ENCODE data around the gene TXNDC15.

Gene TXNDC15

GRCh38 chr5:134857401-134857800 lies 16.8 kb upstream of the TXNDC15 start:
- H3K4me1 ChIP-seq (ENCODE audit: control insufficient read depth, low read length), result no peaks in the 10 kb centered on the region
- no peaks in the 10 kb centered on the region for H3K9me3 ChIP-seq (ENCODE audit: control insufficient read depth, insufficient read depth, low read length)
- H3K4me2 ChIP-seq (ENCODE audit: low read length), result no peak overlapping the region
- no peaks in the 10 kb centered on the region for H3K27me3 ChIP-seq (ENCODE audit: control insufficient read depth, low read length)
- H4K20me1 ChIP-seq (ENCODE audit: control insufficient read depth, insufficient read depth, low read depth, low read length), result peaks cover 8% of the 10 kb centered on the region; the same call in 1 of the 2 replicates
- TF ChIP-seq EZH2phosphoT487 (IDR thresholded peaks at IDR 0.05; ENCODE audit: borderline replicate concordance, low read length) (no peak), CTCF (IDR thresholded peaks at IDR 0.05; ENCODE audit: low read depth, low read length, poor library complexity, severe bottlenecking) (no peak)
- peaks cover 75% of the 10 kb centered on the region for H3K36me3 ChIP-seq (ENCODE audit: control insufficient read depth, low read length)
- no peak overlapping the region for H3K27ac ChIP-seq (ENCODE audit: low read depth, low read length)
- peaks cover 39% of the 10 kb centered on the region for H3K79me2 ChIP-seq (ENCODE audit: control insufficient read depth, low read length)
- H3K9me2 ChIP-seq (replicated peaks; ENCODE audit: control insufficient read depth, low read length), result no peaks in the 10 kb centered on the region
- peaks cover 27% of the 10 kb centered on the region for H3F3A ChIP-seq (ENCODE audit: control insufficient read depth, insufficient read depth)
- no peak overlapping the region for H3K4me3 ChIP-seq (ENCODE audit: low read length)

GRCh38 chr5:134864707-134865106 lies 9.5 kb upstream of the TXNDC15 start:
- H3F3A ChIP-seq (ENCODE audit: control insufficient read depth, insufficient read depth), result peaks cover 5% of the 10 kb centered on the region
- H3K4me2 ChIP-seq (ENCODE audit: low read length), result no peak overlapping the region
- H3K27me3 ChIP-seq (ENCODE audit: control insufficient read depth, low read length), result no peaks in the 10 kb centered on the region
- peaks cover 14% of the 10 kb centered on the region for H3K36me3 ChIP-seq (ENCODE audit: control insufficient read depth, low read length)
- H4K20me1 ChIP-seq (ENCODE audit: control insufficient read depth, insufficient read depth, low read depth, low read length), result no peaks in the 10 kb centered on the region
- no peaks in the 10 kb centered on the region for H3K4me1 ChIP-seq (ENCODE audit: control insufficient read depth, low read length)
- H3K27ac ChIP-seq (ENCODE audit: low read depth, low read length), result no peak overlapping the region
- no peaks in the 10 kb centered on the region for H3K79me2 ChIP-seq (ENCODE audit: control insufficient read depth, low read length)
- no peaks in the 10 kb centered on the region for H3K9me2 ChIP-seq (replicated peaks; ENCODE audit: control insufficient read depth, low read length)
- no peaks in the 10 kb centered on the region for H3K9me3 ChIP-seq (ENCODE audit: control insufficient read depth, insufficient read depth, low read length)
- no peak overlapping the region for H3K4me3 ChIP-seq (ENCODE audit: low read length)
- TF ChIP-seq EZH2phosphoT487 (IDR thresholded peaks at IDR 0.05; ENCODE audit: borderline replicate concordance, low read length) (no peak), CTCF (IDR thresholded peaks at IDR 0.05; ENCODE audit: low read depth, low read length, poor library complexity, severe bottlenecking) (no peak)

GRCh38 chr5:134873494-134873893 lies 677 bp upstream of the TXNDC15 start:
- Histone ChIP-seq H3K4me2 (ENCODE audit: low read length) (peak overlapping the region; percentile 94), H3F3A (ENCODE audit: control insufficient read depth, insufficient read depth) (peaks cover 9% of the 10 kb centered on the region), H4K20me1 (ENCODE audit: control insufficient read depth, insufficient read depth, low read depth, low read length) (no peaks in the 10 kb centered on the region), H3K27me3 (ENCODE audit: control insufficient read depth, low read length) (no peaks in the 10 kb centered on the region), H3K9me2 (replicated peaks; ENCODE audit: control insufficient read depth, low read length) (no peaks in the 10 kb centered on the region), H3K36me3 (ENCODE audit: control insufficient read depth, low read length) (peaks cover 23% of the 10 kb centered on the region), H3K4me1 (ENCODE audit: control insufficient read depth, low read length) (peaks cover 32% of the 10 kb centered on the region), H3K4me3 (ENCODE audit: low read length) (peak overlapping the region; percentile 91), H3K9me3 (ENCODE audit: control insufficient read depth, insufficient read depth, low read length) (no peaks in the 10 kb centered on the region), H3K79me2 (ENCODE audit: control insufficient read depth, low read length) (peaks cover 38% of the 10 kb centered on the region), H3K27ac (ENCODE audit: low read depth, low read length) (peak overlapping the region; percentile 58)
- no peak for TF ChIP-seq EZH2phosphoT487 (IDR thresholded peaks at IDR 0.05; ENCODE audit: borderline replicate concordance, low read length)
- no peak for TF ChIP-seq CTCF (IDR thresholded peaks at IDR 0.05; ENCODE audit: low read depth, low read length, poor library complexity, severe bottlenecking)
